Gastroesophageal sphincter (tissue), 3 donors: Measurements from ENCODE around the gene SNX9.

Experiments
- CTCF ChIP-seq, 4 experiments: fragments of 200-600 bp in 2 of 4; fragments of 450-650 bp in 2 of 4; sonication (generic) in 1 of 4; IDR thresholded peaks; one replicate each; pipeline ENCODE4 v1.5.1; 2017 to 2019; ENCODE audit warnings: antibody characterized with exemption in 4 of 4, mild to moderate bottlenecking in 2 of 4, moderate library complexity in 2 of 4
- POLR2A ChIP-seq, 2 donors: fragments of 450-650 bp; IDR thresholded peaks; one replicate each; pipeline ENCODE4 v1.6.1; 2017; ENCODE audit warnings: antibody characterized with exemption in 2 of 2, mild to moderate bottlenecking in 2 of 2, moderate library complexity in 1 of 2
- POLR2AphosphoS5 ChIP-seq: sonication (generic); formaldehyde crosslinking; IDR thresholded peaks from one replicate; pipeline ENCODE4 v1.6.1; 2017; ENCODE audit warnings: antibody characterized with exemption

GRCh38 chr6:157905590-157906342, 82.7 kb downstream of the SNX9 start:
- TF ChIP-seq POLR2A (IDR thresholded peaks at IDR 0.05) (no peak), CTCF (IDR thresholded peaks at IDR 0.05) (no peak), POLR2AphosphoS5 (no peak)
